Subcutaneous abdominal adipose tissue (tissue), 5 donors: ENCODE measurements around the gene CHRM2.

Experiments used
- H3K27ac ChIP-seq: one replicate; pipeline ENCODE4 v1.7.0; 2013; ENCODE audit warnings: low read depth, mild to moderate bottlenecking, inconsistent platforms, low read length, moderate library complexity
- H3K27me3 ChIP-seq, 5 donors: one replicate each; pipeline ENCODE4 v1.7.0; 2013; ENCODE audit warnings: low read length in 5 of 5, inconsistent platforms in 1 of 5; ENCODE audit not compliant: control insufficient read depth in 5 of 5, insufficient read depth in 4 of 5
- H3K36me3 ChIP-seq, 5 donors: one replicate each; pipeline ENCODE4 v1.7.0; 2013; ENCODE audit warnings: low read length in 5 of 5; ENCODE audit not compliant: control insufficient read depth in 5 of 5, insufficient read depth in 5 of 5
- H3K4me1 ChIP-seq, 5 donors: one replicate each; pipeline ENCODE4 v1.7.0; 2013; ENCODE audit warnings: low read length in 5 of 5, mild to moderate bottlenecking in 3 of 5, moderate library complexity in 1 of 5; ENCODE audit not compliant: control insufficient read depth in 5 of 5, insufficient read depth in 5 of 5
- H3K4me3 ChIP-seq, 5 donors: one replicate each; pipeline ENCODE4 v1.7.0; 2013; ENCODE audit warnings: low read length in 5 of 5, low read depth in 1 of 5
- H3K9ac ChIP-seq, 5 donors: one replicate each; pipeline ENCODE4 v1.7.0; 2013; ENCODE audit warnings: low read length in 5 of 5, mild to moderate bottlenecking in 4 of 5, moderate library complexity in 3 of 5
- H3K9me3 ChIP-seq, 5 donors: one replicate each; pipeline ENCODE4 v1.7.0; 2013; ENCODE audit warnings: low read length in 5 of 5; ENCODE audit not compliant: control insufficient read depth in 5 of 5
- donor health status: healthy.
- donor health status: healthy.
- donor health status: healthy.
- donor health status: healthy.
- donor health status: healthy.

The CHRM2 gene

GRCh38 chr7:137036768-137037167, 168.3 kb downstream of the CHRM2 start:
- H3K27ac ChIP-seq: no peak overlapping the region
- H3K4me3 ChIP-seq: no peak overlapping the region
- no peaks in the 10 kb centered on the region for H3K27me3 ChIP-seq
- no peaks in the 10 kb centered on the region for H3K4me1 ChIP-seq
- no peak overlapping the region for H3K9ac ChIP-seq
- H3K9me3 ChIP-seq: no peaks in the 10 kb centered on the region
- H3K36me3 ChIP-seq: no peaks in the 10 kb centered on the region

- no peaks in the 10 kb centered on the region for H3K4me1 ChIP-seq
- H3K9me3 ChIP-seq: no peaks in the 10 kb centered on the region
- H3K36me3 ChIP-seq: no peaks in the 10 kb centered on the region
- no peaks in the 10 kb centered on the region for H3K27me3 ChIP-seq
- H3K4me3 ChIP-seq: no peak overlapping the region
- no peak overlapping the region for H3K9ac ChIP-seq
- H3K27ac ChIP-seq: no peak overlapping the region
Observed at GRCh38 chr7:137038706-137039105, 170.3 kb downstream of the CHRM2 start.

GRCh38 chr7:137040745-137041144, 172.3 kb downstream of the CHRM2 start:
- no peaks in the 10 kb centered on the region for H3K27me3 ChIP-seq
- no peaks in the 10 kb centered on the region for H3K9me3 ChIP-seq
- H3K36me3 ChIP-seq: no peaks in the 10 kb centered on the region
- no peaks in the 10 kb centered on the region for H3K4me1 ChIP-seq
- no peak overlapping the region for H3K27ac ChIP-seq
- no peak overlapping the region for H3K4me3 ChIP-seq
- no peak overlapping the region for H3K9ac ChIP-seq

GRCh38 chr7:137045573-137045972, 177.1 kb downstream of the CHRM2 start:
- Histone ChIP-seq H3K9ac (no peak overlapping the region), H3K36me3 (no peaks in the 10 kb centered on the region), H3K27me3 (no peaks in the 10 kb centered on the region), H3K4me3 (no peak overlapping the region), H3K9me3 (no peaks in the 10 kb centered on the region), H3K27ac (no peak overlapping the region), H3K4me1 (no peaks in the 10 kb centered on the region)

GRCh38 chr7:137069249-137069963, 201.0 kb downstream of the CHRM2 start:
- Histone ChIP-seq H3K4me1 (peaks cover 0 to 2% (median 0%) of the 10 kb centered on the region in 5 donors), H3K9me3 (no peaks in the 10 kb centered on the region), H3K27me3 (no peaks in the 10 kb centered on the region), H3K36me3 (no peaks in the 10 kb centered on the region), H3K27ac (no peak overlapping the region), H3K4me3 (no peak overlapping the region), H3K9ac (no peak overlapping the region)
